Small intestine (tissue), 7 donors: ENCODE measurements around the gene SVOP. TPM values are rescaled to one million over a fixed set of nuclear protein-coding genes. Genes with fewer than 3 reads are reported as not detected.
A peak's percentile ranks its signal among the peaks of the same experiment; 100 is the strongest.

Experiments
- DNase-seq, 2 donors: peaks; one replicate each; pipeline versions ENCODE4 v3.0.0 to v3.0.0-alpha.2; 2013
- FAIRE-seq: peaks from 2 replicates; lab custom pipeline; 2012; peaks lifted over from hg19 to GRCh38; lab: Jason Lieb, UNC
- H3K27ac ChIP-seq, 3 donors: one replicate each; pipeline ENCODE4 v1.5.1; 2013; ENCODE audit warnings: low read length in 2 of 3, mild to moderate bottlenecking in 2 of 3, control low read depth in 1 of 3, inconsistent platforms in 1 of 3, low read depth in 1 of 3, moderate library complexity in 1 of 3
- H3K27me3 ChIP-seq, 3 donors: one replicate each; pipeline ENCODE4 v1.6.1; 2013; ENCODE audit warnings: low read length in 3 of 3, inconsistent platforms in 1 of 3; ENCODE audit not compliant: control insufficient read depth in 3 of 3, insufficient read depth in 3 of 3
- H3K36me3 ChIP-seq, 3 donors: one replicate each; pipeline ENCODE4 v1.6.1; 2013; ENCODE audit warnings: low read length in 3 of 3, inconsistent platforms in 1 of 3, low read depth in 1 of 3, mild to moderate bottlenecking in 1 of 3, moderate library complexity in 1 of 3; ENCODE audit not compliant: control insufficient read depth in 3 of 3, insufficient read depth in 2 of 3
- H3K4me1 ChIP-seq, 3 donors: one replicate each; pipeline ENCODE4 v1.6.1; 2013; ENCODE audit warnings: low read length in 2 of 3, inconsistent platforms in 1 of 3, low read depth in 1 of 3, mild to moderate bottlenecking in 1 of 3, moderate library complexity in 1 of 3; ENCODE audit not compliant: control insufficient read depth in 3 of 3, insufficient read depth in 2 of 3
- H3K4me3 ChIP-seq, 3 donors: one replicate each; pipeline ENCODE4 v1.5.1; 2013; ENCODE audit warnings: low read length in 3 of 3, control low read depth in 1 of 3, inconsistent platforms in 1 of 3, low read depth in 1 of 3, mild to moderate bottlenecking in 1 of 3, moderate library complexity in 1 of 3
- H3K9me3 ChIP-seq, 2 donors: one replicate each; pipeline ENCODE4 v1.6.1; 2013; ENCODE audit warnings: low read depth in 1 of 2, low read length in 1 of 2; ENCODE audit not compliant: control insufficient read depth in 2 of 2, insufficient read depth in 1 of 2
- WGBS, 3 donors: extraction: QIAGEN DNeasy Blood & Tissue Kit; methylation state at CpG; one replicate each; pipeline ENCODE4 v1.1.7; 2013; 5-methylcytosine and 5-hydroxymethylcytosine counted together
- polyA plus RNA-seq, 4 donors: library from polyadenylated mRNA; stranded (reverse) in 3 of 4; unstranded in 1 of 4; fragments of 200-250 nt in 3 of 4; fragments of 120-200 nt in 1 of 4; gene quantifications; one replicate each; pipeline versions ENCODE4 v1.2.1 to v1.2.3, GENCODE V29; 2013
- donor health status: healthy with polysubstance abuse.
- donor health status: control.
- donor health status: control.
- donor health status: Bipolar disorder and iron deficiency.
- donor health status: healthy.

SVOP gene
- polyA plus RNA-seq, 4 donors = 0.37 to 0.94 TPM; not detected in 2

- Histone ChIP-seq H3K4me1 (no peaks in the 10 kb centered on the region), H3K27me3 (no peaks in the 10 kb centered on the region), H3K36me3 (no peaks in the 10 kb centered on the region), H3K4me3 (no peak overlapping the region), H3K27ac (no peak overlapping the region), H3K9me3 (no peaks in the 10 kb centered on the region)
- FAIRE-seq = no peak
- WGBS, 3 donors = 69 to 75% (median 74%) methylated on average over 4 of the region's 4 CpGs
- no peak for DNase-seq
These were observed 43.5 kb downstream of the SVOP start for GRCh38 chr12:108977360-108977759.

GRCh38 chr12:108975024-108975593 lies 45.8 kb downstream of the SVOP start:
- no peak for DNase-seq
- no peak overlapping the region for H3K4me3 ChIP-seq

GRCh38 chr12:108973629-108974152 lies 47.2 kb downstream of the SVOP start:
- no peak for FAIRE-seq
- Histone ChIP-seq H3K4me1 (no peaks in the 10 kb centered on the region), H3K36me3 (no peaks in the 10 kb centered on the region), H3K4me3 (no peak overlapping the region), H3K9me3 (no peaks in the 10 kb centered on the region), H3K27ac (no peak overlapping the region), H3K27me3 (no peaks in the 10 kb centered on the region)
- no peak for DNase-seq
- WGBS, 3 donors = 59 to 66% (median 63%) methylated on average over 4 of the region's 4 CpGs

More at GRCh38 chr12:108975024-108975593, 45.8 kb downstream of the SVOP start:
- Histone ChIP-seq H3K9me3 (no peaks in the 10 kb centered on the region), H3K27ac (no peak overlapping the region), H3K27me3 (no peaks in the 10 kb centered on the region), H3K36me3 (no peaks in the 10 kb centered on the region), H3K4me1 (no peaks in the 10 kb centered on the region)
- 61 to 89% (median 69%) methylated on average over 2 of the region's 2 CpGs for WGBS, 3 donors
- FAIRE-seq = no peak

GRCh38 chr12:108972358-108972757 lies 48.5 kb downstream of the SVOP start:
- Histone ChIP-seq H3K36me3 (no peaks in the 10 kb centered on the region), H3K4me1 (no peaks in the 10 kb centered on the region), H3K27ac (no peak overlapping the region), H3K4me3 (no peak overlapping the region), H3K27me3 (no peaks in the 10 kb centered on the region), H3K9me3 (no peaks in the 10 kb centered on the region)
- DNase-seq (no peak), FAIRE-seq (no peak)
- 64 to 73% (median 68%) methylated on average over 9 of the region's 9 CpGs for WGBS, 3 donors

- H3K36me3 ChIP-seq = no peaks in the 10 kb centered on the region
- H3K9me3 ChIP-seq = no peaks in the 10 kb centered on the region
- no peaks in the 10 kb centered on the region for H3K27me3 ChIP-seq
- FAIRE-seq = no peak
- 79 to 86% (median 82%) methylated on average over 2 of the region's 2 CpGs for WGBS, 3 donors
- no peak for DNase-seq
- no peak overlapping the region for H3K27ac ChIP-seq
- H3K4me3 ChIP-seq = no peak overlapping the region
- no peaks in the 10 kb centered on the region for H3K4me1 ChIP-seq
These were observed 51.2 kb downstream of the SVOP start for GRCh38 chr12:108969622-108970021.

- Histone ChIP-seq H3K27ac (no peak overlapping the region), H3K4me3 (no peak overlapping the region), H3K36me3 (no peaks in the 10 kb centered on the region), H3K9me3 (no peaks in the 10 kb centered on the region), H3K4me1 (no peaks in the 10 kb centered on the region), H3K27me3 (no peaks in the 10 kb centered on the region)
- DNase-seq = peak in 1 of 2 donors; percentile 16
- no peak for FAIRE-seq
- WGBS, 3 donors = 42 to 64% (median 55%) methylated on average over 2 of the region's 2 CpGs
These were observed 52.9 kb downstream of the SVOP start for GRCh38 chr12:108967869-108968540.

GRCh38 chr12:108966378-108967151 lies 54.3 kb downstream of the SVOP start:
- FAIRE-seq = no peak
- no peaks in the 10 kb centered on the region for H3K27me3 ChIP-seq
- H3K27ac ChIP-seq = no peak overlapping the region
- no peaks in the 10 kb centered on the region for H3K9me3 ChIP-seq
- 84 to 90% (median 88%) methylated on average over 9 of the region's 9 CpGs for WGBS, 3 donors
- H3K4me1 ChIP-seq = no peaks in the 10 kb centered on the region
- H3K4me3 ChIP-seq = no peak overlapping the region
- H3K36me3 ChIP-seq = no peaks in the 10 kb centered on the region
- no peak for DNase-seq

- Histone ChIP-seq H3K36me3 (no peaks in the 10 kb centered on the region), H3K4me1 (no peaks in the 10 kb centered on the region), H3K4me3 (no peak overlapping the region), H3K27me3 (no peaks in the 10 kb centered on the region), H3K27ac (no peak overlapping the region), H3K9me3 (no peaks in the 10 kb centered on the region)
- 80 to 90% (median 88%) methylated on average over 1 of the region's 1 CpG for WGBS, 3 donors
- no peak for DNase-seq
- FAIRE-seq = no peak
These were observed 55.0 kb downstream of the SVOP start for GRCh38 chr12:108965886-108966285.
